Embryonic facial prominence (tissue), 1 donor: Measurements from ENCODE around the gene MAP7.
"Not testable (repeated sequence)": the region's sequence is repeated elsewhere in the genome, so short reads cannot be mapped to it uniquely, and the experiment has no call there.

Source experiments
- DNase-seq: peaks from one replicate; pipeline ENCODE4 v3.0.0-alpha.2; 2016; ENCODE audit errors: extremely low spot score

The MAP7 gene

GRCh38 chr6:136550330-136551071, at the start of gene MAP7:
Gene MAP7, minus strand, starts transcription at chr6:136550422. Its CDS starts 14 bp downstream, at chr6:136550408.
- no peak for DNase-seq

- peak; percentile 52 for DNase-seq
These were observed 49.2 kb upstream of the MAP7 start for GRCh38 chr6:136599329-136600011.

- no peak for DNase-seq
These were observed 47.8 kb upstream of the MAP7 start for GRCh38 chr6:136598048-136598447.

GRCh38 chr6:136594671-136595070, 44.4 kb upstream of the MAP7 start:
- DNase-seq: no peak

GRCh38 chr6:136593748-136594490, 43.7 kb upstream of the MAP7 start:
- no peak for DNase-seq

- DNase-seq: no peak
These were observed 42.9 kb upstream of the MAP7 start for GRCh38 chr6:136592930-136593673.

GRCh38 chr6:136591617-136592016, 41.4 kb upstream of the MAP7 start:
- DNase-seq: no peak

- not testable (repeated sequence) for DNase-seq
These were observed 40.6 kb upstream of the MAP7 start for GRCh38 chr6:136590846-136591245.

GRCh38 chr6:136587527-136587926, 37.3 kb upstream of the MAP7 start:
- DNase-seq: no peak

GRCh38 chr6:136586295-136586694, 36.1 kb upstream of the MAP7 start:
- DNase-seq: no peak

- DNase-seq: not testable (repeated sequence)
These were observed 35.3 kb upstream of the MAP7 start for GRCh38 chr6:136585523-136585922.

- not testable (repeated sequence) for DNase-seq
These were observed 34.1 kb upstream of the MAP7 start for GRCh38 chr6:136584290-136584689.

- DNase-seq: peak; percentile 45
These were observed 32.7 kb upstream of the MAP7 start for GRCh38 chr6:136582711-136583471.

GRCh38 chr6:136579800-136580199, 29.6 kb upstream of the MAP7 start:
- no peak for DNase-seq

GRCh38 chr6:136576821-136577220, 26.6 kb upstream of the MAP7 start:
- no peak for DNase-seq

GRCh38 chr6:136571496-136571895, 21.3 kb upstream of the MAP7 start:
- DNase-seq: no peak

GRCh38 chr6:136571065-136571464, 20.8 kb upstream of the MAP7 start:
- no peak for DNase-seq

- no peak for DNase-seq
These were observed 17.9 kb upstream of the MAP7 start for GRCh38 chr6:136568129-136568528.

- DNase-seq: no peak
These were observed 17.5 kb upstream of the MAP7 start for GRCh38 chr6:136567688-136568087.

GRCh38 chr6:136566851-136567250, 16.6 kb upstream of the MAP7 start:
- DNase-seq: no peak

GRCh38 chr6:136566007-136566487, 15.8 kb upstream of the MAP7 start:
- no peak for DNase-seq
